ENCODE results near the gene CDH4.

DNA sequence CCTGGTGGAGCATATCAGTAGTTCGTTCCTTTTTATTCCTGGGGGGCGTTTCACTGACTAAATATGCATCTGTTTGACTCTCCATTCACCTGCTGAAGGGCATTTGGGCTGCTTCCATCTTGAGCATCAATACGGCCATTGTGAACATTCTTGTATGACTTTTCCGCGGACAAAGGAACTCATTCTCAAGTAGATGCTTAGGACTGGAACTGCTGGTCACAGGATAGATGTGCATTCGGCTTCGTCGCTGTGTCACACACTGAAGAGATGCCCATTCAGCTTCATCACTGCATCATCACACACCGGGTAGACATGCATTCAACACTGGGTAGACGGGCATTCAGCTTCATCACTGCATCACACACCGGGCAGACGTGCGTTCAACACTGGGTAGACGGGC lies 718.3 kb downstream of the CDH4 start:
- TF ChIP-seq, protein P1, sequence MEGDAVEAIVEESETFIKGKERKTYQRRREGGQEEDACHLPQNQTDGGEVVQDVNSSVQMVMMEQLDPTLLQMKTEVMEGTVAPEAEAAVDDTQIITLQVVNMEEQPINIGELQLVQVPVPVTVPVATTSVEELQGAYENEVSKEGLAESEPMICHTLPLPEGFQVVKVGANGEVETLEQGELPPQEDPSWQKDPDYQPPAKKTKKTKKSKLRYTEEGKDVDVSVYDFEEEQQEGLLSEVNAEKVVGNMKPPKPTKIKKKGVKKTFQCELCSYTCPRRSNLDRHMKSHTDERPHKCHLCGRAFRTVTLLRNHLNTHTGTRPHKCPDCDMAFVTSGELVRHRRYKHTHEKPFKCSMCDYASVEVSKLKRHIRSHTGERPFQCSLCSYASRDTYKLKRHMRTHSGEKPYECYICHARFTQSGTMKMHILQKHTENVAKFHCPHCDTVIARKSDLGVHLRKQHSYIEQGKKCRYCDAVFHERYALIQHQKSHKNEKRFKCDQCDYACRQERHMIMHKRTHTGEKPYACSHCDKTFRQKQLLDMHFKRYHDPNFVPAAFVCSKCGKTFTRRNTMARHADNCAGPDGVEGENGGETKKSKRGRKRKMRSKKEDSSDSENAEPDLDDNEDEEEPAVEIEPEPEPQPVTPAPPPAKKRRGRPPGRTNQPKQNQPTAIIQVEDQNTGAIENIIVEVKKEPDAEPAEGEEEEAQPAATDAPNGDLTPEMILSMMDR (IDR thresholded peaks at IDR 0.05; ENCODE audit: insufficient read depth, low read length, poor library complexity, severe bottlenecking): no peak
- no peak for TF ChIP-seq EZH2phosphoT487 (conservative IDR thresholded peaks at IDR 0.05; ENCODE audit: low read length)
